GM21576 (cell line): ENCODE data around the gene SMG5.

Experiments
- ATAC-seq: cut with Tn5 transposase; IDR thresholded peaks from one replicate; pipeline ENCODE4 v1.9.1; 2021; ENCODE audit warnings: mild to moderate bottlenecking, moderate library complexity; ENCODE audit not compliant: unreplicated experiment

SMG5 gene

GRCh38 chr1:156246241-156246780 lies 36.3 kb downstream of the SMG5 start:
- ATAC-seq: no peak

DNA sequence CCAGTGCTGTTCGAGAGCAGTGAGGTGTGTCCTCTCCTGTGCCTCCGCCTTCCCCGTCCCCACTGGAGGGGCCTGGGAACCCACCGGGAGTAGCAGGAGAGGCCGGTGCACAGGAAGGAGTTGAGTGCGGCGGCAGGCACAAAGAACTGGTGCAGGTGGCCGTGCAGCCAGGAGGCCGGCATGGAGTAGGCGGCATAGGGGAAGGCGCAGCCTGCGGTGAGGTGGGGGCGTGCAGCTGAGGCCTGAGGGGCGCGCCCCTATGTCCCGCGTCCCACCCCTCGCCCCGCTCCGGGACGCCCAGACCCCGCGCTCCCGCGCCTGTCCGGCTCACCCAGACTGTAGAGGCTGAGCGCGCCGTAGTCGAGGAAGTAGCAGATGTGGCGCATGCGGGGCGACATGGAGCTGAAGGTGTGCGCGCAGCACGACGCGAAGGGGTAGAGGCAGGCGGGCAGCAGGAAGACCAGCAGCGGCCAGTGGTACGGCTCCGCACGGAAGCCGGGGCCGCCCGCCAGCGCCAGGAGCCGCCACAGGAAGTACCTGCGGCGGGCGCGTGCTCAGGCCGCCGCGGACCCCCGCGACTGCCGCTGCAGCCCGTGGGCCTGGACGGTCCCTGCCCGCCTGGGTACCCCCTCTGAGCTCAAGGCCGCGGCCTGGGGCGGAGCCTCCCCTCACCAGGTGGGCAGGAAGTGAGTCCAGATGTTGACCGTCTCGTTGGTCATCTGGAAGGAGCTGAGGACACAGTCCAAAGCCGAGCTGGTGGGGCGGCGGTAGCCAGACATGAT lies 37.0 kb downstream of the SMG5 start:
- ATAC-seq: no peak

- no peak for ATAC-seq
Observed at GRCh38 chr1:156244712-156245111, 37.9 kb downstream of the SMG5 start.

DNA sequence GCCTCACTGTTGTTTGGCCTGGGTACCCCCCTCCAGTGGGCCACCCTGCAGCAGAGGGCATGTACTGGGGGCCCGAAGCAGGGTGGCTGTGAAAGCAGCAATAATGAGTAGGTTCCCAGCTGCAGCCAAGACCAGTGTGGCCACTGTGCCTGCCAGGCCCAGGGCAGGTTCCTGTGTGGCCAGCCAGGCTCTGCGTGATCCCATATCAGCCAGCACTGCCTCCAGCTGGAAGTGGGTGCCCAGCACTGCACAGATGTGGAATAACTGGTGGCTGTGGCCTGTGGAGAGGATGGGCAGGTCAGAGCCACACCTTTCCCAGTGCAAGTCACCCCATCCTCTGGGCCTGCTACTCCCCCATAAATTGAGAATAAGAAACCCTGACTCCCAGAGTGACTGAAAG lies 38.5 kb downstream of the SMG5 start:
- ATAC-seq: no peak

- no peak for ATAC-seq
Observed at GRCh38 chr1:156242738-156243137, 39.9 kb downstream of the SMG5 start.

GRCh38 chr1:156241926-156242325 lies 40.7 kb downstream of the SMG5 start, which contains the start of gene BGLAP:
TSS of gene BGLAP (plus strand) at chr1:156242184. CDS start at chr1:156242232, 48 bp downstream.
- no peak for ATAC-seq

GRCh38 chr1:156241311-156241811 lies 41.3 kb downstream of the SMG5 start:
- ATAC-seq: no peak

- no peak for ATAC-seq
Observed at GRCh38 chr1:156238248-156238647, 44.4 kb downstream of the SMG5 start.

DNA sequence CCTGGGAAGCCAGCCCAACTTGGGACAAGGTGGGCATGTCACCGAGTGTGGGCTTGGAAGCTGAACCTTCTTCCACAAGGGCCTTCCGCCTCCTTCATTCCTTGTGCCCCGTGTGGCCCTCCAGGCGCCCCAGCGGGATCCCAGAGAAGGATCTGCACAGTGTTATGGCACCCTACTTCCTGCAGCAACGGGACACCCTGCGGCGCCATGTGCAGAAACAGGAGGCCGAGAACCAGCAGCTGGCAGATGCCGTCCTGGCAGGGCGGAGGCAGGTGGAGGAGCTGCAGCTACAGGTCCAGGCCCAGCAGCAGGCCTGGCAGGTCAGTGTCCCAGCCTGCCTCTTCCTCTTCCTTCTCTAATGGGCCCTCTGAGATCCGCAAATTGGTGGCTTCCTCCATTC lies 46.5 kb downstream of the SMG5 start:
- no peak for ATAC-seq

- ATAC-seq: no peak
Observed at GRCh38 chr1:156233426-156234127, 49.0 kb downstream of the SMG5 start.

GRCh38 chr1:156232201-156232894 lies 50.3 kb downstream of the SMG5 start:
- no peak for ATAC-seq

- no peak for ATAC-seq
Observed at GRCh38 chr1:156230473-156230837, 52.2 kb downstream of the SMG5 start.

DNA sequence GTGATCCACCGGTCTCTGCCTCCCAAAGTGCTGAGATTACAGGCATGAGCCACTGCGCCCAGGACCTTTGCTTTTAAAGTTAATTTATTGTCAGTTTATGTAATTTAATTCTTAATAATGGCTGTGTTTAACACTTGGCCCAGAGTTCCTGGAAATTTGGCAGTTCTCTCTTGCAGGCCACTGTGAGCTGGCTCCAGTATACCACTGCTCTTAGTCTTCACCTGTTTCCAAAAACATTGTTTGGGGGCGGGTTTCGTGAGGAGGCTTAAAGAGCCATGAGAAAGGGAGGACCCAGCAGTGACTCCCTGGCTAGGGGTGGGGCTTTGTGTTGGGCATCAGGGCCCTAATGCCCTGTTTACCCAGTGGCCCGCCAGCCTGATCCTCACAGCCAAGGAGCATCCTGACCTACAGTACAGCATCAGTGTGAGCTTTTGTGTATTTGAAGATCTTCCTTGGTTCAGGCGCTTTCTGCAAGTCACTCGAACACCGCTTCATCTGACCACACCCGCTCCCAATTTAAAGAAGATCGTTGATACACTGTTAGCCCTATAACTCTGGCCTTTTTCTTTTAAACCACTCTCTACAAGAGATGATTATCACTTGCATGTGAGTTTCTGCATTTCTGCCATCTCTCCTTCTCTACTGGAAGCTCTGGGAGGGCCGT lies 52.7 kb downstream of the SMG5 start:
- no peak for ATAC-seq

GRCh38 chr1:156228501-156228900 lies 54.1 kb downstream of the SMG5 start:
- no peak for ATAC-seq

DNA sequence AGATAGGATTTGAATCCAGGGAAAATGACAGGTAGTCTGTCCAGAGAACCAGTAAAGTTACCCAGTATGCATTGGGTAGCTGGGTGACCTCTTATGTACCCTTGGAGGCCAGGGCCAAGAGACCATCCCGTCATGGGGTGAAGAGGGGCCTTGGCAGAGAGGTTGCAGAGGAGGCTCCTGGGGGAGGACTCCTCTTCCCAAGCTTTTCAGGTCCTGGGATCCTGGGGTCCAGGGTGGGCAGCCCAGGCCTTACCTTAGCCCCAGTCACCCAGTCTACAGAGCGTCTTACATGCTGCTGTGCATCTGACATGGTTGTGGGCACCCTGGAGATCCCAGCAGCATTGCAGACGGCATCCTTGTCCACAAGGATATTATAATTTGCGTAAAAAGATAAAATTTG lies 55.8 kb downstream of the SMG5 start:
- ATAC-seq: no peak

DNA sequence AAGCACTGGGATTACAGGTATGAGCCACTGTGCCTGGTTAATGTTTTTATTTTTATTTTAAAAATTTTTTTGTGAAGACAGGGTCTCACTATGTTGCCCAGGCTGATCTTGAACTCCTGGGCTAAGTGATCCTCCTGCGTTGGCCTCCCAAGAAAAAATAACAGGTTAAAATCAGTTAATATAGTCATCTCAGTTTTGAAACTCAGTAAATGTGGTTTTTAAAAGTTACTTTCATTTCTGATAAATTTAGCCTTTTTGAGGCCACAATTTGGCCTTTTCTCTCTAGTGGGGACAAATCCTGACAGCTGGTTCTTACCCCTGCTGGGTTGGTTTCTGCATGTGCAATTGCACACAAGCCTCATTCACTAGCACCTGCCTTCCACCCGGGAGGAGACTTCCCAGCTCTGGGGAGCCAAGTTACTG lies 56.5 kb downstream of the SMG5 start:
- peak; percentile 51 for ATAC-seq

- no peak for ATAC-seq
Observed at GRCh38 chr1:156225677-156226014, 57.0 kb downstream of the SMG5 start.

- ATAC-seq: no peak
Observed at GRCh38 chr1:156221986-156222692, 60.5 kb downstream of the SMG5 start.

- no peak for ATAC-seq
Observed at GRCh38 chr1:156220226-156220625, 62.4 kb downstream of the SMG5 start.

DNA sequence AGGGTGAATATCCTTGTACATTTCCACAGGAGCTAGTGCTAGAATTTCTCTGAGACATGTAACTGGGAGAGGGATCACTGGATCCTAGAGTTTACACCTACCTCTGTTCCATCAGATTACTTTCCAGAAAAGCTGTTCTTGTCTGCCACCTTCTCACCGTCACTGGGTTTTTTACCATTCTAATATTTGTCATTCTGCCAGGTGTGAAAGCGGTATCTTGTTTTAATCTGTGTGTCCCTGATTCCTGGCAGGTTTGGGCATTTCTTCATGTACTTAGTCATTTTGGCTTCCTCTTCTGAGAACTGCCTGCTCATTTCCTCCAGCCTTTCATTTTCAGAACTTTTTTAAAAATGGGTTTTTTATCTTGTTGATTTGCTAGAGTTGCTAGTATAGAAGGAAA lies 64.8 kb downstream of the SMG5 start:
- ATAC-seq: no peak
